Mononuclear cell (primary cell): ENCODE results near the gene CDC6. TPM values are rescaled to one million over a fixed set of nuclear protein-coding genes. Genes with fewer than 3 reads are reported as not detected.

Experiments
- total RNA-seq: library from RNA; depleted of rRNA; stranded (reverse); fragments of >200 nt; gene quantifications from one replicate; pipeline ENCODE4 v1.2.3, GENCODE V29; 2012

The CDC6 gene
- total RNA-seq, 1 donor: 0.21 TPM

Other genes starting within 250 kb of the CDC6 start
- gene MED24, start 233.5 kb upstream of the CDC6 start, total RNA-seq: 37.3 TPM
- 39.0 TPM for gene THRA, start 224.9 kb upstream of the CDC6 start, total RNA-seq
- 9.9 TPM for gene NR1D1, start 187.3 kb upstream of the CDC6 start, total RNA-seq
- 81.1 TPM for gene MSL1, start 165.9 kb upstream of the CDC6 start, total RNA-seq
- 49.6 TPM for gene CASC3, start 147.3 kb upstream of the CDC6 start, total RNA-seq
- gene RAPGEFL1, start 110.4 kb upstream of the CDC6 start, total RNA-seq: 2.3 TPM
- gene WIPF2, start 68.6 kb upstream of the CDC6 start, total RNA-seq: 11.8 TPM
- gene RARA, start 21.3 kb downstream of the CDC6 start, total RNA-seq: 67.9 TPM
- 0.21 TPM for gene GJD3, start 76.9 kb downstream of the CDC6 start, total RNA-seq
- gene TOP2A, start 130.0 kb downstream of the CDC6 start, total RNA-seq: 1.7 TPM
- gene IGFBP4, start 155.6 kb downstream of the CDC6 start, total RNA-seq: 0.94 TPM
- gene TNS4, start 213.7 kb downstream of the CDC6 start, total RNA-seq: 0.21 TPM